ENCODE data around the gene MLLT3.

Gene MLLT3

GRCh38 chr9:20409321-20410092 lies 212.8 kb downstream of the MLLT3 start:
- H3K4me1 ChIP-seq (ENCODE audit: insufficient read depth, low read length): no peaks in the 10 kb centered on the region

GRCh38 chr9:20408513-20408912 lies 213.8 kb downstream of the MLLT3 start:
- no peaks in the 10 kb centered on the region for H3K27me3 ChIP-seq (ENCODE audit: insufficient read depth, low read length)
- no peak overlapping the region for H3K4me3 ChIP-seq (ENCODE audit: low read length)
- H2AFZ ChIP-seq (ENCODE audit: low read depth, low read length): no peak overlapping the region
- H3K36me3 ChIP-seq (ENCODE audit: insufficient read depth, low read length): peaks cover 10% of the 10 kb centered on the region
- no peaks in the 10 kb centered on the region for H3K4me1 ChIP-seq (ENCODE audit: insufficient read depth, low read length)
- no peaks in the 10 kb centered on the region for H3K9me3 ChIP-seq (ENCODE audit: low read length)

More at GRCh38 chr9:20409321-20410092, 212.8 kb downstream of the MLLT3 start:
- Histone ChIP-seq H3K27me3 (ENCODE audit: insufficient read depth, low read length) (no peaks in the 10 kb centered on the region), H3K4me3 (ENCODE audit: low read length) (no peak overlapping the region), H3K36me3 (ENCODE audit: insufficient read depth, low read length) (peaks cover 12% of the 10 kb centered on the region), H2AFZ (ENCODE audit: low read depth, low read length) (no peak overlapping the region), H3K9me3 (ENCODE audit: low read length) (no peaks in the 10 kb centered on the region)

- no peaks in the 10 kb centered on the region for H3K27me3 ChIP-seq (ENCODE audit: insufficient read depth, low read length)
- H2AFZ ChIP-seq (ENCODE audit: low read depth, low read length): no peak overlapping the region
- H3K4me3 ChIP-seq (ENCODE audit: low read length): no peak overlapping the region
- peaks cover 6% of the 10 kb centered on the region for H3K36me3 ChIP-seq (ENCODE audit: insufficient read depth, low read length)
- H3K4me1 ChIP-seq (ENCODE audit: insufficient read depth, low read length): no peaks in the 10 kb centered on the region
- no peaks in the 10 kb centered on the region for H3K9me3 ChIP-seq (ENCODE audit: low read length)
Observed at GRCh38 chr9:20407013-20407412, 215.3 kb downstream of the MLLT3 start.

- no peaks in the 10 kb centered on the region for H3K9me3 ChIP-seq (ENCODE audit: low read length)
- no peaks in the 10 kb centered on the region for H3K4me1 ChIP-seq (ENCODE audit: insufficient read depth, low read length)
- H3K27me3 ChIP-seq (ENCODE audit: insufficient read depth, low read length): no peaks in the 10 kb centered on the region
- peaks cover 2% of the 10 kb centered on the region for H3K36me3 ChIP-seq (ENCODE audit: insufficient read depth, low read length)
- H3K4me3 ChIP-seq (ENCODE audit: low read length): no peak overlapping the region
- no peak overlapping the region for H2AFZ ChIP-seq (ENCODE audit: low read depth, low read length)
Observed at GRCh38 chr9:20406344-20406743, 216.0 kb downstream of the MLLT3 start.

- no peak overlapping the region for H3K4me3 ChIP-seq (ENCODE audit: low read length)
- H3K27me3 ChIP-seq (ENCODE audit: insufficient read depth, low read length): no peaks in the 10 kb centered on the region
- peaks cover 2% of the 10 kb centered on the region for H3K36me3 ChIP-seq (ENCODE audit: insufficient read depth, low read length)
- H3K4me1 ChIP-seq (ENCODE audit: insufficient read depth, low read length): no peaks in the 10 kb centered on the region
- no peak overlapping the region for H2AFZ ChIP-seq (ENCODE audit: low read depth, low read length)
- H3K9me3 ChIP-seq (ENCODE audit: low read length): no peaks in the 10 kb centered on the region
Observed at GRCh38 chr9:20405616-20406015, 216.7 kb downstream of the MLLT3 start.

GRCh38 chr9:20405078-20405477 lies 217.2 kb downstream of the MLLT3 start:
- no peak overlapping the region for H2AFZ ChIP-seq (ENCODE audit: low read depth, low read length)
- H3K9me3 ChIP-seq (ENCODE audit: low read length): no peaks in the 10 kb centered on the region
- no peak overlapping the region for H3K4me3 ChIP-seq (ENCODE audit: low read length)
- no peaks in the 10 kb centered on the region for H3K4me1 ChIP-seq (ENCODE audit: insufficient read depth, low read length)
- no peaks in the 10 kb centered on the region for H3K27me3 ChIP-seq (ENCODE audit: insufficient read depth, low read length)
- H3K36me3 ChIP-seq (ENCODE audit: insufficient read depth, low read length): peaks cover 2% of the 10 kb centered on the region

DNA sequence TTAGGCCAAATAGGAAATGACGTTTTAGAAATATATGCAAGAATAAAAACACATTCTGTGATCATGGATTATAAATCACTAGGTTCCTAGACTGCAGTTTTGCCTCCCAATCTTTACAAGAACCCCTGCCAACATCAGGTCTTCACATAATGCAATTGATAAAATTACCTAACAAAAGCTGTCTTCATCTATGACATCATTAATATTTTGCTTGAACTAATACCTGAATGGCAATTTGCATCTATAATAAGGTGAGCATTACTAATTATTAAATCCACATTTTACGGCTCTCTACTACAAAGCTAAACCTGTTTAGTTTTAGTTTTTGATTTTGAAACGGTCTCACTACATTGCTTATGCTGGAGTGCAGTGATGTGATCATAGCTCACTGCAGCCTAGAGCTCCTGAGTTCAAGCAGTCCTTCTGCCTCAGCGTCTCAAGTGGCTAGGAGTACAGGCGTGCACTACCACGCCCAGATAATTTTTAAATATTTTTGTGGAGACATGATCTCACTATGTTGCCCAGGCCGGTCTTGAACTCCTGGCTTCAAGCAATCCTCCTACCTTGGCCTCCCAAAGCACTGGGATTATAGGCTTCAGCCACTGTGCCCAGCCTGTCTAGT lies 218.0 kb downstream of the MLLT3 start:
- H2AFZ ChIP-seq (ENCODE audit: low read depth, low read length): no peak overlapping the region
- no peak overlapping the region for H3K4me3 ChIP-seq (ENCODE audit: low read length)
- H3K4me1 ChIP-seq (ENCODE audit: insufficient read depth, low read length): no peaks in the 10 kb centered on the region
- H3K27me3 ChIP-seq (ENCODE audit: insufficient read depth, low read length): no peaks in the 10 kb centered on the region
- H3K9me3 ChIP-seq (ENCODE audit: low read length): no peaks in the 10 kb centered on the region
- peaks cover 2% of the 10 kb centered on the region for H3K36me3 ChIP-seq (ENCODE audit: insufficient read depth, low read length)

DNA sequence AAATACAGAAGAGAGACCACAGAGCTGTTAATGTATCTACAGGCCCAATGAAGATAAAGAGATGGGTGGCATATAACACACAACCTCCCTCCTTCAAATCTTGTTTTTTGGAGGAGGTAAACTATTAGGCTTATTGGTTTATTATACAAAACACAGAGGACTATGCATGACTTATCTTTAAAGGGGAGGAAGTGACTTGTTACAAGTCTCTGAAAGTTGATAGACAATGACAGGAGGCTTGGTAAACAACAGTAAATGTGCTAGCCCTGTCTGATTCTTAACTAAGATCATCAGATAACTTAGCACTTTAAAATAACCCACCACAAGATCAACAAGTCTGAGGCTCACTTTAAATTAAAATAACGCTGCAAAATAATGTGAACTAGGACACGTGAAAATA lies 219.0 kb downstream of the MLLT3 start:
- Histone ChIP-seq H3K36me3 (ENCODE audit: insufficient read depth, low read length) (peaks cover 2% of the 10 kb centered on the region), H3K27me3 (ENCODE audit: insufficient read depth, low read length) (no peaks in the 10 kb centered on the region), H3K9me3 (ENCODE audit: low read length) (no peaks in the 10 kb centered on the region), H3K4me1 (ENCODE audit: insufficient read depth, low read length) (no peaks in the 10 kb centered on the region), H3K4me3 (ENCODE audit: low read length) (no peak overlapping the region), H2AFZ (ENCODE audit: low read depth, low read length) (no peak overlapping the region)

- Histone ChIP-seq H3K4me3 (ENCODE audit: low read length) (no peak overlapping the region), H3K9me3 (ENCODE audit: low read length) (no peaks in the 10 kb centered on the region), H2AFZ (ENCODE audit: low read depth, low read length) (no peak overlapping the region), H3K4me1 (ENCODE audit: insufficient read depth, low read length) (no peaks in the 10 kb centered on the region), H3K27me3 (ENCODE audit: insufficient read depth, low read length) (no peaks in the 10 kb centered on the region), H3K36me3 (ENCODE audit: insufficient read depth, low read length) (peaks cover under 1% of the 10 kb centered on the region)
Observed at GRCh38 chr9:20402273-20402875, 219.9 kb downstream of the MLLT3 start.

- Histone ChIP-seq H3K36me3 (ENCODE audit: insufficient read depth, low read length) (no peaks in the 10 kb centered on the region), H2AFZ (ENCODE audit: low read depth, low read length) (no peak overlapping the region), H3K4me1 (ENCODE audit: insufficient read depth, low read length) (no peaks in the 10 kb centered on the region), H3K9me3 (ENCODE audit: low read length) (no peaks in the 10 kb centered on the region), H3K27me3 (ENCODE audit: insufficient read depth, low read length) (no peaks in the 10 kb centered on the region), H3K4me3 (ENCODE audit: low read length) (no peak overlapping the region)
Observed at GRCh38 chr9:20398536-20399338, 223.6 kb downstream of the MLLT3 start.

GRCh38 chr9:20397348-20397747 lies 225.0 kb downstream of the MLLT3 start:
- no peaks in the 10 kb centered on the region for H3K27me3 ChIP-seq (ENCODE audit: insufficient read depth, low read length)
- no peak overlapping the region for H3K4me3 ChIP-seq (ENCODE audit: low read length)

GRCh38 chr9:20396509-20396908 lies 225.8 kb downstream of the MLLT3 start:
- Histone ChIP-seq H3K9me3 (ENCODE audit: low read length) (no peaks in the 10 kb centered on the region), H2AFZ (ENCODE audit: low read depth, low read length) (no peak overlapping the region), H3K36me3 (ENCODE audit: insufficient read depth, low read length) (no peaks in the 10 kb centered on the region), H3K27me3 (ENCODE audit: insufficient read depth, low read length) (no peaks in the 10 kb centered on the region), H3K4me1 (ENCODE audit: insufficient read depth, low read length) (no peaks in the 10 kb centered on the region), H3K4me3 (ENCODE audit: low read length) (no peak overlapping the region)

More at GRCh38 chr9:20397348-20397747, 225.0 kb downstream of the MLLT3 start:
- Histone ChIP-seq H2AFZ (ENCODE audit: low read depth, low read length) (no peak overlapping the region), H3K4me1 (ENCODE audit: insufficient read depth, low read length) (no peaks in the 10 kb centered on the region), H3K9me3 (ENCODE audit: low read length) (no peaks in the 10 kb centered on the region), H3K36me3 (ENCODE audit: insufficient read depth, low read length) (no peaks in the 10 kb centered on the region)

DNA sequence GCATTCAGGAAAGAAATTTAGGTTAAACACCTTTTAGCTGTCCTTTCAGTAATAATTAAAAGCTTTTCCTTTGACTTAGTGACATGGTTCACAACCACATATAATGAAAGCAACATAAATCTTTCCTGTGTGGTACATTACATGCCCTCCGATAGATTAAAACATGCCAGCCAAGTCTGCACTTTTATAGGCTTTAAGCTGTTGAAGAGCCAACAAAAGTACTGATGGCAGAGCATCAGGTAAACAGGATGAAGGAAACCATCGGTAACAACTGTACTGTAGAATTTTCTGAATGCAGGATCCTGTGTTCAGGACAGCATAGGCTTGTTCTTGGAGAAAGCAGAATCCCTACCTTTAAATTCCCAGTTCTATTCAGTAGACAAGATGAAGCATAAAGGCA lies 226.6 kb downstream of the MLLT3 start:
- no peak overlapping the region for H2AFZ ChIP-seq (ENCODE audit: low read depth, low read length)
- no peaks in the 10 kb centered on the region for H3K4me1 ChIP-seq (ENCODE audit: insufficient read depth, low read length)
- H3K4me3 ChIP-seq (ENCODE audit: low read length): no peak overlapping the region
- no peaks in the 10 kb centered on the region for H3K36me3 ChIP-seq (ENCODE audit: insufficient read depth, low read length)
- H3K27me3 ChIP-seq (ENCODE audit: insufficient read depth, low read length): no peaks in the 10 kb centered on the region
- no peaks in the 10 kb centered on the region for H3K9me3 ChIP-seq (ENCODE audit: low read length)
